Measurements from ENCODE around the gene LRRC53. TPM values are rescaled to one million over a fixed set of nuclear protein-coding genes. Genes with fewer than 3 reads are reported as not detected.

Gene LRRC53
- total RNA-seq, 6 experiments from 2014 or later, result not detected

GRCh38 chr1:74426208-74426937, 86.0 kb downstream of the LRRC53 start:
- no peak overlapping the region for H3K4me3 Mint-ChIP-seq
- H3K27me3 Mint-ChIP-seq (ENCODE audit: insufficient read depth), result no peaks in the 10 kb centered on the region
- H3K4me1 Mint-ChIP-seq (ENCODE audit: low read depth), result no peaks in the 10 kb centered on the region
- no peak overlapping the region for H3K27ac Mint-ChIP-seq
- H3K9me3 Mint-ChIP-seq, result peaks cover 31% of the 10 kb centered on the region
- TF ChIP-seq CTCF (IDR thresholded peaks at IDR 0.05), result no peak
- H3K36me3 Mint-ChIP-seq (ENCODE audit: low read depth), result no peaks in the 10 kb centered on the region; the same call in 1 of the 2 replicates
- no peak for DNase-seq

- no peak overlapping the region for H3K4me3 Mint-ChIP-seq
- no peaks in the 10 kb centered on the region; the same call in 1 of the 2 replicates for H3K36me3 Mint-ChIP-seq (ENCODE audit: low read depth)
- no peak for TF ChIP-seq CTCF (IDR thresholded peaks at IDR 0.05)
- H3K9me3 Mint-ChIP-seq, result peaks cover 31% of the 10 kb centered on the region
- no peaks in the 10 kb centered on the region for H3K27me3 Mint-ChIP-seq (ENCODE audit: insufficient read depth)
- no peak overlapping the region for H3K27ac Mint-ChIP-seq
- no peaks in the 10 kb centered on the region for H3K4me1 Mint-ChIP-seq (ENCODE audit: low read depth)
- no peak for DNase-seq
Observed at GRCh38 chr1:74425676-74426075, 86.7 kb downstream of the LRRC53 start.

- H3K4me3 Mint-ChIP-seq, result no peak overlapping the region
- DNase-seq, result no peak
- no peak for TF ChIP-seq CTCF (IDR thresholded peaks at IDR 0.05)
- H3K4me1 Mint-ChIP-seq (ENCODE audit: low read depth), result no peaks in the 10 kb centered on the region
- H3K27me3 Mint-ChIP-seq (ENCODE audit: insufficient read depth), result no peaks in the 10 kb centered on the region
- no peak overlapping the region for H3K27ac Mint-ChIP-seq
- peaks cover 21% of the 10 kb centered on the region for H3K9me3 Mint-ChIP-seq
- no peaks in the 10 kb centered on the region; the same call in 1 of the 2 replicates for H3K36me3 Mint-ChIP-seq (ENCODE audit: low read depth)
Observed at GRCh38 chr1:74423471-74423870, 88.9 kb downstream of the LRRC53 start.

GRCh38 chr1:74422421-74423292, 89.8 kb downstream of the LRRC53 start:
- Mint-ChIP-seq H3K36me3 (ENCODE audit: low read depth) (no peaks in the 10 kb centered on the region; the same call in 1 of the 2 replicates), H3K4me3 (no peak overlapping the region), H3K9me3 (peaks cover 23% of the 10 kb centered on the region), H3K27me3 (ENCODE audit: insufficient read depth) (no peaks in the 10 kb centered on the region), H3K4me1 (ENCODE audit: low read depth) (no peaks in the 10 kb centered on the region), H3K27ac (no peak overlapping the region)
- no peak for DNase-seq
- no peak for TF ChIP-seq CTCF (IDR thresholded peaks at IDR 0.05)

GRCh38 chr1:74420467-74420866, 91.9 kb downstream of the LRRC53 start:
- TF ChIP-seq CTCF (IDR thresholded peaks at IDR 0.05), result no peak
- no peak for DNase-seq
- Mint-ChIP-seq H3K4me3 (no peak overlapping the region), H3K4me1 (ENCODE audit: low read depth) (no peaks in the 10 kb centered on the region), H3K27me3 (ENCODE audit: insufficient read depth) (no peaks in the 10 kb centered on the region), H3K9me3 (peaks cover 22% of the 10 kb centered on the region), H3K27ac (no peak overlapping the region), H3K36me3 (ENCODE audit: low read depth) (no peaks in the 10 kb centered on the region; the same call in 1 of the 2 replicates)

Other genes with a start within 250 kb of the LRRC53 start
- not detected for gene ERICH3, start 161.2 kb upstream of the LRRC53 start, total RNA-seq (2021; fragmentation: NEBNext Ultra II Directional; extraction: Animal tissue kit (Norgen Biotek cat#: 25700))
- 10 to 100 TPM; 42.9 to 53.3 (median 46.4) TPM for gene CRYZ, start 220.4 kb upstream of the LRRC53 start, total RNA-seq (2021; fragmentation: NEBNext Ultra II Directional; extraction: Animal tissue kit (Norgen Biotek cat#: 25700))
- 10 to 100 TPM; 20.7 to 27.6 (median 24.9) TPM for gene TYW3, start 220.5 kb upstream of the LRRC53 start, total RNA-seq (2021; fragmentation: NEBNext Ultra II Directional; extraction: Animal tissue kit (Norgen Biotek cat#: 25700))

All from HFFc6 (cell line).